GM18870 (cell line): ENCODE results near the gene FAM222A.
"Not testable (repeated sequence)": the region's sequence is repeated elsewhere in the genome, so short reads cannot be mapped to it uniquely, and the experiment has no call there.

Experiments
- ATAC-seq: cut with Tn5 transposase; IDR thresholded peaks from one replicate; pipeline ENCODE4 v1.9.1; 2021; ENCODE audit warnings: moderate library complexity; ENCODE audit not compliant: unreplicated experiment

The FAM222A gene

DNA sequence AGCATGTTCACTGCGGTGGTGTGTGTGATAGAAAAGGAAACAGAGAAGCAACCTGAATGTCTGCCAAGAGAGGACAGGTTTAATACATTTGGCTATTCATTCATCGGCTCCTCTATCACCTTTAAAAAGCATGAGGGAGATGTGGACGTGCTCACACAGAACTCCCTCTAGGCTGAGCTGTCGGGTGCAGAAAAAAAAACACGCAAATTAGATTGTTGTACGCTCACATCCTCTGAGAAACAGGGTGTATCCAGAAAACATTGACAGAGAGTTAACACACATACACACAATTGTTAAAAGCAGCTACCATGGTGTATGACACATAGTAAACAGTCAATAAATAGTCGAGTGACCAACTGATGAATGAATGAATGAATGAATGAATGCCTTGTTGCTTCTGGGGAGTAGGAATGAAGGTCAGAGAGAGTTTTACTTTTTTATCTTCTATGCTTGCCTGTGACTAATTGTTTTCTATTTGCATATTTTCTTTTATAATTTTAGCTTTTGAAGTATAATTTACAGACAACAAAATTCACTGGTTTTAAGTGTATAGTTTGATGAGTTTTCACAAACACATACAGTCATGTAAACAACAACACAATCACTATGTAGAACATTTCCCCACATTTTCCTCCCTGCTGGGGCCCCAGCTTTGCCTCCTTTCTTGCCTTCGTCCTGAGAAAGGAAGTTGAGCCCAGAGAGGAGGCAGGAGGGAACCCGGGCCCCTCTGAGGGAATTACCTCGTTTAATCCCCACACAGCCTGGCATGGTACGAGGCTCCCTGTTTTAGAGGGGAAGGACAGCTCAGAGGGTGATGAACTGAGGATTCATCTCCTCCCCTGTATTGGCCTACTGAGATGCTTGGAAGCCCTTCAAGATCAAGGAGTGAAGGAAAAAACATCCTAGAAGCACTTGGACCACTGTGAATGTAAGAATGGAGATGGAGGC lies 19.7 kb upstream of the FAM222A start:
- no peak for ATAC-seq

DNA sequence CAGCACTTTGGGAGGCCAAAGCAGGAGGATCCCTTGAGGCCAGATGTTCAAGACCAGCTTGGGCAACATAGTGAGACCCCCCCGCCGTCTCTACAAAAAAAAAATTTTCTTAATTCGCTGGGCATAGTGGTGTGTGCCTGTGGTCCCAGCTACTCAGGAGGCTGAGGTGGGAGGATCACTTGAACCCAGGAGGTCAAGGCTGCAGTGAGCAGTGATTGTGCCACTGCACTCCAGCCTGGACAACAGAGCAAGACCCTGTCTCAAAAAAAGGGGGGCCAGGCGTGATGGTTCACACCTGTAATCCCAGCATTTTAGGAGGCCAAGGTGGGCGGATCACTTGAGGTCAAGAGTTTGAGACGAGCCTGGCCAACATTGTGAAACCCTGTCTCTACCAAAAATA lies 19.0 kb upstream of the FAM222A start:
- ATAC-seq: not testable (repeated sequence)

DNA sequence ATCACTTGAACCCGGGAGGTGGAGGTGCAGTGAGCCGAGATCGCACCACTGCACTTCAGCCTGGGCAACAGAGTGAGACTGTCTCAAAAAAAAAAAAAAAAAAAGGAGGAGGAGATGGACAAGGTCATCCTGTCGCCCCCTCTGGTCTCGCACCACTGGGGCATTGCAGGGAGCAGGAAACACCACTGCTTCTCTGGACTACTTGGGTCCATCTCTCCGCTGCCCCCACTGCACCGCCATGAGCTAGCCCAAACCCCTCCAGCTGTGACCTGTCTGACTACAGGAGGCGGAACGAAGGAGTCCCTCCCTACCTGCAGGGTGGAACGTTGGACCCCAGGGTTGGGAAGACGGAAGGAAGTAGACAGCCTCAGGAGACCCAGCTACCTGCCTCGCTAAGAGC lies 18.2 kb upstream of the FAM222A start:
- ATAC-seq: no peak

DNA sequence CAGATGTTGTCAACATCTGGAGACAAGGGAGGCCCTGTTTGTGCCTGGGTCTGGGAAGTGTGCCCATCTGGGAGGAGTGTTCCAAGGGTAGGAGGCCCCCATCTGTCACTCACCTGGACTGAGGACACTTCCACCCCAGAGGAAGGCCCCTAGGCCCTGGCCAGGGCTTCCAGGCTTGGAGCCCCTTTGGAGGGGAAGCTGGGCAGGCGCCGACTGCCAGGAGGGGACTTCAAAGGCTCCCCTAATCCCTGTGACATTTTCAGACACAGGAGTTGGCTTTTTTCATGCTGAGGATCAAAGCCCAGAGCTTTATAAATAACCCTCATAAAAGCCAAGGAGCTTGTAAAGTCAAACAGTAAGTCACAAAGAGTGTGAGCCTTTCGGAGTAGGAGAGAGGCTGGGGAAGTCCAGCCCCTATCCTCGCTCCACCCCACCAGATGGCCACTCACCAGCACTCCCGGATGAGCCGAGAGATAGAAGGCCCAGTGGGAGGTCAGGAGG lies 17.6 kb upstream of the FAM222A start:
- ATAC-seq: no peak

DNA sequence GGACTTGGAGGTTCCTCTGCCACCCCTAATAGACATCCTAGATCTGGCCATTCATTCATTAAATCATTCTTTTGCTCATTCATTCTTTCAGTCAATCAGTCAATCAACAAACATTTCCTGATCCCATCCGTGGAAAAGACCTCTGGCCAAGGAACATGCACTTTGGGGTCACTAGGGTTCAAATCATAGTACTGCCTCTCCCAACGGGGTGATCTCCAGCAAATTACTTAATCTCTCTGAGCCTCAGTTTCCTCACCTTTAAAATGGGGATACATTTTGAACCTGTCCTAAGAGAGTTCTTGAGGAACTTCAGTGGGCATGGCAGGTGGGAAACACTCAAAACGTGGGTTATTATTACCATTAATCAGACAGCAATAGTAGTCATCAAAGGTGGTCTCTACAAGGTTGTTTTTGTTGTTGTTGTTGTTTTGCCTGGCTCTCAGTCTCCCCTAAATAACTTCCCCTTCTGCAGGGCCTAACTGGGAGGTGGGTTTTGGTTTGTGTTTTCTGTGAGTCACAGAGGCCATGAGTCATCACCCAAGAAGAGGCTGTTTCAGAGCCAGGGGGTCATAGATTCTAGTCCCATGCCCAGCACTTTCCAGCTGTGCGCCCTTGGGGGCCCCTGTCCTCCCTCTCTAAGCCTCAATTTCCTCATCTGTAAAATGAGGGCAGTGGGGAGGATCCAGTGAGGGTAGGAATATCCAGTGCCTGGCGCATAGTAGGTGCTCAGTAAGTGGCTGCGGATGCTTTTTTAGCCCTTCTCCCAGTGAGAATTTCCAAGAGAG lies 16.9 kb upstream of the FAM222A start:
- no peak for ATAC-seq

DNA sequence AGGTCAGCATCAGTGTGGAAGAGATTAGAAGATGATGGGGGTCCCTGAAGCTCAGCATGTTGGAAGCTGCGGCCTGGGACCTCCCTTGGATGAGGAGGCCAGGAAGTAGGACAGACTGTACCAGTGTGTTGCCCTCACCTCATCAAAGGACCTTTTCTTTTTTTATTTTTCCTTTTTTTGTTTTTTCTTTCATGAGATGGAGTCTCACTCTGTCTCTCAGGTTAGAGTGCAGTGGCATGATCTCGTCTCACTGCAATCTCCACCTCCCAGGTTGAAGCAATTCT lies 16.4 kb upstream of the FAM222A start:
- ATAC-seq: no peak

DNA sequence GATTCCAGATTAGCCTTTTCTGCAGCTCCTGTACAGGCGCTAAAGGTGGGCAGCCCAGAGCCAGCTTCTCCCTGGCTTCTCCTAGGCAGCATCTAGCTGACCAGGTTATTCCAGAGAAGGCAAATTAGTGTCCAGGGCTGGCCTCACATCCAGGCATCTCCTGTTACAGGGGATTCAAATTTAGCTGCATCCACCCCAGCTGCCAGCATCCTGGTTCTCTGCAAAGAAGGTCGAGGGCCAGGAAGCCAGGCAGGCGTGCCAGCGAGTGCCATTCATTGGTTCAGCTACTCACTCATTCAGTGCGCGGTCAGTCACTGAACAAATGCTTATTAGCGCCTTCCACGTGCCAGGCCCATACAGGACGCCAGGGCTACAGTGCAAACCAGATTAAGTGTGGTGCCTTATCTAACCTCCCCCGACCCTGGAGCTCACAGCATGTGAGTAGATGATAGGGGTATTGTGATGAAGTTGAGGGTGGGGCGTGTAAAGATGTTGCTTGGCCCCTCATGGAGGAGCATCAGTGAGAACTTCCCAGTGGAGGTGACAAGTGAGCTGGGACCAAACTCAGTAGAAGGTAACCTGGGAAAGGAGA lies 15.7 kb upstream of the FAM222A start:
- no peak for ATAC-seq

DNA sequence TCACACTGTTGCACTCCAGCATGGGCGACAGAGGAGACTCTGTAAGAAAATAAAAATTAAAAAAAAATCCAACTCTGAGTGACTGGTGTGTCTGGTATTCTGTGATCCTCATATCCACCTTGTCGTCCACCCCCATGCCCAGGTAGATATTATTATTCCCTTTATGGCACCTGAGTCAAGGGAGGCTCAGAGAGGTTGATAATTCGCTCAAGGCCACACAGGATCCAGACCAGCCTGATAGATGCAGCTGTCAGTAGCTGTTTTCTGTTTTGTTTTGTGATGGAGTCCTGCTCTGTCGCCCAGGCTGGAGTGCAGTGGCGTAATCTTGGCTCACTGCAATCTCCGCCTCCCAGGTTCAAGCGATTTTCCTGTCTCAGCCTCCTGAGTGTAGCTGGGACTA lies 14.8 kb upstream of the FAM222A start:
- no peak for ATAC-seq

DNA sequence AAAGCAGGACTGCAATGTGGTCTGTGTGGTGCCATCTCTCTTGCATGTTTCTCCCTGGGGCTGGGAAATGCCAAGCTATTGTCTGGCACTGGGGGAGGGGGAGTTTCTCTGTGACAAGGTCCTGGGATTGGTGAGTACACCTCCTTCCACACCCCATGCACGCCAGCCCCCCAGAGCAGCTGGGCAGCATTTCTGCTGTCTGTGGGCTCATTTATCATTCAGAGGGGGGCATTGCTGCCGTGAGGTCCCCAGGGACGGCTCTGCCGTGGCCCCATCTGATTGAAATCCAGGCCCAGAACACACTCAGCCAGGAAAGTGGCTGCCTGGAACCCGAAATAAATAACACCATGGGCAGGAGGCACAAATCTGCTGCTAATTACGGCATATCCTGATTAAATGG lies 12.6 kb upstream of the FAM222A start:
- ATAC-seq: no peak

DNA sequence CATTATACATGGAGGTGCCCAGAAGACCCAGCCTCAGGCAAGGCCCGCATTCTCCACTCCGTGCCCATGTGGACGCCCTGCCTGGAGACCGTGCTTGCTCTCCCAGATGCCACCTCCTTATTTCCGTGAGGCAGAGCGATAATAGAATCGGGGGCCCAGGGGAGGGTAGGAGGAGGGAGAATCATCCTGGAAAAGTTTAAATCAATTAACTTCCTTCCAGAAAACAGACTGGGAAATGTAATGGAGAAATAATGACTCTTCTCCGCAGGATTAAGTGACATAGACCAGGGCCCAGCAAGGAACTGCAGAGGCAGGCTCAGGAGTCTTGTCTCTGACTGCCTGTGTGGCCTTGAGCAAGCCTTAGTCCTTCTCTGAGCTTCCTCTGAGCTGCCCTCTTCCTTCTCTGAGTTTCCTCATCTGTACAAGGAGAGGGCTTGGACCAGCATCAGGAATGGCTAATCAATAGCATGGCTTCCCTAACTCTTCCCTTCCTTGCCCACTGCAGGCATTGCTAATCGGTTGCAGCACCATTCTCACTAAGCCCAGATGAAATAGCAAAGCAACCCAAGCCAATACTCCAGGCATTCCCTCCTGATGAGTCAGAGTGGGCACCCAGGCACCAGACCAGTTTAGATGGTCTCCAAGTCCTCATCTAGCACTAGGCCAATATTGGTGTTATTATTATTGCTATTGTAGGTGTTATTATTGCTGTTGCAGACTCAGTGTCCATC lies 11.3 kb upstream of the FAM222A start:
- ATAC-seq: no peak

DNA sequence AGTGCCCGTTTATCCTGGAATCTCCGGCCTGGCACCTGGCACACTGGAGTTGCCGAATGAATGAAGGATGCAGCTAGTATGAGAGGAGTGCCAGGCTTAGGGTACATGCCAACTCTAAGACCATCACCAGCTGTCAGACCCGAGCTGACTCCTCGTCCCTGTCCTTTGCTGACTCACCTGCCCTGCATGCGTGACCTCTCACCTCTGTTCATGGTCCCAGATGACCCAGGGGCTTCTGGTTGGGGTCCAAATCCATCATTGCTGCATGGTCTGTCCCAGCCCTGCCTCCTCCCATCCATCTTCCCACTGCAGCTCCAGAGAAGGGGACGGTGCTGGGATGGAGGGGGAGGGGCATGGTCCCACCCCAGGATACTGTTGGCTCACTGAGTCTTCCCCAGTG lies 9.9 kb upstream of the FAM222A start:
- ATAC-seq: no peak

DNA sequence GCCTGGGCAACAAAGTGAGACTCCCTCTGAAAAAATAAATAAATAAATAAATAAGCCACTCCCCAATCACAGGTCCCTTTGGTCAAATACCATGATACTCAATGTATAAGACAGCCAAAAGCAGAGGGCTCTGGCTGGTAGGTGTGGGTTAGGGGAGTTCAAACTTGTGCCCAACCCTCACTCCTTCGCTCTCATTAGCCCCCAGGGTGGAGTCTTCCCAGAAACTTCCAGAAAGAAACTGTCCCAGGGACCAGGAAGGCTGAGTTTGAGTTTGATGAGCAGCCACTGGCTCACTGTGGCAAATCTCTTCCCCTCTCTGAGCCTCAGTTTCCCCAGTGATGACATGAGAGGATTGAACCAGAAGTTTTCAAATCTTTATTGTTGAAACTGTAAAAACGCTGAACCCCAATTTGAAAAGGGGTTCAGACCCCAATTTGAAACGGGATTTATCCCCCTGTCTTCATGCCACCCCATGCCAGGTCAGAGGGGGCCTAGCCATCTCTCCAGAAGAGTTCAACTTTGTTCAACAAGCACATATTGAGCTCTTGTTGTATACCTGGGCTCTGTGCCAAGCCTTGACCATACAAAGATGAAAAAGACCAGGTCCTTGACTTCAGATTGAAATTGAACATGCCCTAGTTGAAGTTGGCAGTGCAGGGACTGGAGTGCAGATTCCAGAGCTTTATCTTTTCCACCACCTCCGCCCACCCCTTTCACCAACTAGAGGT lies 9.1 kb upstream of the FAM222A start:
- ATAC-seq: no peak

DNA sequence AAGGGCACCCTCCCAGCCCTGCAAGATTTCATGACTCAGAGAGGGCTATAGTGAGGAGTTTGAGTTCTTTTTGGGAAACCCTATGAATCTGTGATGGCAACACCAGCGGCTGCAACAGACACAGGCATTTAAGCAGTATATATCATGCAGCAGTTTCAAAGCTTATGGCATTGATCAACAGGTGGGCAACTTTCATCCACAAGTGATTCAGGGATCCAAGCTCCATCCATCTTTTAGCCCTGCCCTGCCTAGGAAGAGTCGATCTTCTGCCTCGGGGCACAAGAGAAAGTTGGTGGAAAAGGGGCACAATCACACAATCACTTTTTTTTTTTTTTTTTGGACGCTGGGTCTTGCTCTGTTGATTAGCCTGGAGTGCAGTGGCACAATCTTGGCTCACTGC lies 8.3 kb upstream of the FAM222A start:
- ATAC-seq: no peak

DNA sequence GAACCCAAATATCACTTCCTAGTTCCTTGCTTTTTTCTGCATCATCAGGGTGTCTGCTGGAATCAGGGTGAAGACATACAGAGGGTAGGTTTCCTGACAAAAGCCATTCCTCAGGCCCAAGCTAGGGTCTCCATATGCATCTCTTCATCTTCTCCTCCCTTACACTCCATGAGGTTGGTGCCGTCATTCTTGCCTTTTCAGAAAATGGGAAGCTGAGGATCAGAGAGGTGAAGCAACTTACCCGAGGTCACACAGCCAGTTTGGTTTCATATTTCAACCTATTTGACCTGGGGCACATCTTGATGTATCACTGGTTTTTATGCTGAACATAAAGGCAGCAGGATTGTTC lies 7.3 kb upstream of the FAM222A start:
- no peak for ATAC-seq

DNA sequence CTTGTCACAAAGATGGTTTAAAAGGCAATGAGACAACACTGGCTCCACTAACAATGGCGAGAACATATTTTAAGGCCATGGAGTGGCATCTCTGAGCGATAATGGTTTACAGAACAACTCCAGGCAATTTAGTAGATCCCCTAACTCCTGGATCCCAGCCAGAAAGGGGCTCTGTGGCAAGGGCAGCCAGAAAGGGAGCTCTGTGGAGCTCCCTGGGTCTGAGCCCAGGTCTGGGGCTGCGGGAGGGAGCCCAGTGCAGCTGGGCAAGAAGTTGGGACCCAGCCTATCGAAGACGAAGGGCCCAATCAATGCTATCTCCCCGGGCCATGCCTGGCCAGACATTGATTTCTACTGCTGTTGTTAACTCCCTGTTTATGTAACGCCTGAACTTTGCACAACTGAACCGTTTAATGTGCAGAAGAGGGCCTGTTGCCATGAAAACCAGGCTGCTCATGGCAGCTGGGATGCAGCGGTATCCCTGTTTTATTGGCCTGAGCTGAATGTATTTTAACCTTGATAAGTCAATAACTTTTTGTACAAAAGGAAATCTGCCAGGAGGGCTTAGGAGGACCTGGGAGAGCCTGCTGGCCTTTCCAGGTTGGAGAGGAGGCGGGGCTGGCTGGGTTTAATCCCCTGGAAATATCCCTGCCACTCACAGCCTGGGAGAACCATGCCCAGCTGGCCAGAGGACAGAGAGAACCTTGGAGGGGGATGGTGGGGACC lies 6.7 kb upstream of the FAM222A start:
- ATAC-seq: no peak

DNA sequence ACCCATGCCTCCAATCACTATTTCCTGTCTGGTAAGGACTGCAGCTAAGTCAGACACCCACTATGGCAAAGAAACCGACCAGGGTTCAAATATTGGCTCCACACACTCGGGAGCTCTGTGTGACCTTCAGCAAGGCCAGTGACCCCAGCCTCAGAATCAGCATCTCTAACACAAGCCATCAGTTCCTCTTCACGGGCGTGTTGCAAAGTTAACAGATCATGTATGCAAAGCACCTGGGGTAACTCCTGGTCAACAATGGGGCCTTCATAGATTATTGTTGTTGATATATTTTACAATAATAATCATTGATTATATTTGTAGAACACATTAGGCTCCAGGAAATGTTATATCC lies 6.2 kb upstream of the FAM222A start:
- ATAC-seq: no peak

DNA sequence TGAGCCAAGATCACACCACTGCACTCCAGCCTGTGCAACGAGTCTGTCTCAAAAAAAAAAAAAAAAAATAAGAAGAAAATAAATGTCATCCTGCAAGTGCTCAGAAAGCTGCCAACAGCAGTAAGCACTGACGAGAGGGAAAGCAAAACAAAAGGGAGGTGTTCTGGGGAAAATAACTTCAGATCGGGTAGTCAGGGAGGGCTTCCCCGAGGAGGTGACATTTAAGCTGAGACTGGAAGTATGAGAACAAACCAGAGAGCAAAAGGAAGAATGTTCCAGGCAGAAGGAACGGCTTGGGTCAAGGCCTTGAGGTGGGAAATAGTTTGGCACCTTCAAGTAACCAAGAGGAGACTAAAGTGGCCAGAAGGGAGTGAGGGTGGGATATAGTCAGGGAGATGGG lies 4.7 kb upstream of the FAM222A start:
- no peak for ATAC-seq

DNA sequence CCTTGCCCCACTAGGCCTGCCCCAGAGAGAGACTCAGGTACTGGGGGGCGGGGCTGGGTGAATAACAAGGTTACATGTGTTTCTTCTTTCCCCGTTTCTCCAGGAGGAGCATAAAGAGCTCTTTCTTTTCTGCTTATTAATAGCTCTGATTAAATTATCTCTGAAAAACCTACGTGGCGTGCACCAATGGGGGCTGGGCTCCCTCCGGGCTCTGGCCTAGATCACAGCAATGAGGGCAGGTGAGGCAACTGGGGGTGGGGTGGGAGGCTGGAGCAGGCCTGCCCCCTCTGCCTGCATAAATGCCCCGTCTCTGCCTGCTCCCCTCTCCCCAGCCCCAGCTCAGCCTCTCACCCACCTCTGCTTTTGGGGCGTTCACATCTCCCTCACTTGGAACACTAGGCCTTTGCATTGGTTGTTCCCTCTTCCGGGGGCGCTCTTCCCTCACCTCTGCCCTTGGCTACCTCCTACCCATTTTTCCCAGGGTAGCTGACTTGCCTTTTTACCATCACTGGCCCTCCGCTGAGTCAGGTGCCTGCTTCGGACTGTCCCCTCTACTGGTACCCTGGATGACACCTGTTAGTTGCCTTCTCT lies 4.1 kb upstream of the FAM222A start:
- no peak for ATAC-seq

DNA sequence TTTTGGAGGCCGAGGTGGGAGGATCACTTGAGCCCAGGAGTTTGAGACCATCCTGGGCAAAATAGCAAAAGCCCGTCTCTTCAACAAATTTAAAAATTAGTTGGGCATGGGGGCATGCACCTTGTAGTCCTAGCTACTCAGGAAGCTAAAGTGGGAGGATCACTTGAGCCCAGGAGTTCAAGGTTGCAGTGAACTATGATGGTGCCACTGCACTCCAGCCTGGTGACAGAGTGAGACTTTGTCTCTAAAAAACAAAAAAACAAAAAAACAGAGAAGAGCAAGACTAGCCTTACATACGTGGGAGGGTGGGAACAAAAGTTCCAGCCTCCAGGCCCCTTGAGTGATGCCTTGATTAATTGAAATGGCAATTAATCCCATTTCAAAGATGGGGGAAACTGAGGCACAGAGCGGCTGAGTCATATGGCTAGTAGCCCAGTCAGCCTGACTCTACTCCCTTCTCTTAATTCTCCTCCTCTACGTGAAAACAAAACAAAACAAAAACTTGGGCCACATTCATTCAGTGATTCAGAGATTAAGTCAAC lies 3.3 kb upstream of the FAM222A start:
- no peak for ATAC-seq
